HG03575 (cell line): Measurements from ENCODE around the gene SMYD1.

Source experiments
- ATAC-seq: cut with Tn5 transposase; IDR thresholded peaks from one replicate; pipeline ENCODE4 v1.9.1; 2021; ENCODE audit not compliant: unreplicated experiment, insufficient number of reproducible peaks, low FRiP score; ENCODE audit errors: extremely low read depth

SMYD1 gene

DNA sequence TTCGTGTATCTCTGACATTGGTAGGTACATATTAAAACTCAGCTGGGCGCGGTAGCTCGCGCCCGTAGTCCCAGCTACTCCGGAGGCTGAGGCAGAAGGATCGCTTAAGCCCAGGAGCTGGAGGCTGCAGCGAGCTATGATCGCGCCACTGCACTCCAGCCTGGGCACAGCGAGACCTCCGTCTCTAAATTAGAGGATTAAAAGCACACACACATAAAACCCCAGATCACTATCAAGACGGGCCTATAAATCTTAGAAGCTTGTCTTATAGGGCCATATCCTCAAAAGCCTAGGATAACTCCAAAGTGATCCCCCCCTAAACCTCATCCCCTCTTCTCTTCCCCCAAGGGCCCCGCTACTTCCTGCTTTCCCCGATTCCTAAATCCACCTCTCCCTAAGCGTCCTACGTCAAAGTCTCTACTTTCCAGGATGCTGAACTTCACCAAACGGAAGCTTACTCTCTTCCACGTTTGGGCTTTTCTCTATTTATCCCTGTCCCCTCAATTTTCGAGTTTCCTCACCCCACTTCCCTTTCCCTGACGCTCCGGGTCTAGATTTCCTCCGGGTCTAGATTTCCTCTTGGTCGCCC is 12.7 kb upstream of the SMYD1 start:
- ATAC-seq, result no peak

DNA sequence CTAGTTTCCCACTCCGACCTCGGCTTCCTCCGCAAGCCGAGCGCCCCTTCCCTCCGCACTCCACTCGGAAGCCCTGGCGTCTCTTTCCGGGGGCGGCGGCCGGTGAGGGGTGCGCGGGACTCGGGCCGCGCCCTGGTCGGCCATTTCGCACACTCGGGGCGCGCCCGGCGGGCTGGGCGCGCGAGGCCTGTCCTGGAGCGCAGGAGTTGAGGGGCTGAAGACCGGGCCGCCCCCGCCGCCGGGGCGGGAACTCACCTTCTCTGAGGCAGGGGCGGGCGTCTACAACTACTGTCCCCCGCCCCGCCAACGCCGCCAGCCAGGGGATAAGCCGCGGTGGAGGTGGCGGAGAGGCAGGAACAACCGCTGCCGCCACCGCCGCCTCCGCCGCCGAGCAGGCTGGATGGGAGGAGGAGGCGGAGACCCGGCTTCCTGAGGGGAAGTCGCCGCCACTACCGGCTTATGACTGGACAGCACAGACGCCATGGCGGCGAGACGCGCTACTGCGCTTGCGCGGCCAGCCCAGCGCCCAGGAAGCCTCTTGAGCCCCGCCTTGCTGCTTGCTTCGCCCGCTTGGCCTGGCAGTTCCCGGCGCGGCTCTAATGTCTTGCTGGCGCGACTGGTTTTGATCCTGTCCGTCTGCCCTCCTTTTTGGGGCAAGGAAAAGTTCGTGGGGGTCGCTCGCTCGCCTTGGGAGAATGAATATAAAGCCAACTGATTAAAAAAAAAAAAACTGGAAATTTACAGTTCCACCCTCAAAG is 12.1 kb upstream of the SMYD1 start, which contains the start of gene KRCC1:
Gene KRCC1, minus strand, starts transcription at position 413 of the 758 bp plus-strand sequence. CDS start 27,220 bp downstream, outside the sequence.
- peak; percentile 55 for ATAC-seq

DNA sequence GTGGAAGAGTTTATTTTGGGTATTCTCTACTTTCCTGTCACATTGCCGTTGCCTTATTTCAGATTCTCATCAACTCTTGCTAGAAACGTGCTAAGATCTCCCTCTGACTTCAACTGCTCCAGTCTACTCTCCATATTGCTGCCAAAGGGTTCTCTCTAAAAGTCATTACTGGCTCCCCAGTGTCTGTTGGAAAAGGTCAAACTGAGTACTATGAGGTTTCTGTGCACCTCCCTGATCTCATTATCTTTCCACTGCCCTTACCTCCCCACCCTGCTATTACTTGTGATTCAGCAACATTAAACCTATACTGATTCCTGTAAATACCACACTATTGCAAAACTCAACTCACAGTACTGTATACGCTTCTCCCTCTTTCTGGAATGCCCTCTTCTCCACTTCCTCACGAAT is 10.2 kb upstream of the SMYD1 start:
- ATAC-seq, result no peak

DNA sequence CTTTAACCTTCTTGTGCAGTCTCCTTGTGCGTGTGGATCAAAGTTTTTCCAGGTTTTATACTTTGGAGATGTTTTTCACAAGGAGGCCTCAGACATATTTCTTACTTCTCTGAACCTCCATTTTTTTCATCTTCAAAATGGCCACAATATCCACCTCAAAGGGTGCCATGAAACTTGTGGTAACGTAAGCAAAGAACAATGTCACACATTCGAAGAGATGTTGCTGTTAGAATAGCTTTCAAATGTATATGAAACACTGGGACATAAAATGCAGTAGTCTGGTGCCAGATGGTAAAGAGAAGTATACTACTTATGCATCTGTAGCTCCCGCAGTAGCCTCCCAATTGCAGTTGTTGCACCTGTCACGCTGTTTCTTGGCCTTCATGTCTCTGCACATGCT is 9.4 kb upstream of the SMYD1 start:
- ATAC-seq, result no peak

DNA sequence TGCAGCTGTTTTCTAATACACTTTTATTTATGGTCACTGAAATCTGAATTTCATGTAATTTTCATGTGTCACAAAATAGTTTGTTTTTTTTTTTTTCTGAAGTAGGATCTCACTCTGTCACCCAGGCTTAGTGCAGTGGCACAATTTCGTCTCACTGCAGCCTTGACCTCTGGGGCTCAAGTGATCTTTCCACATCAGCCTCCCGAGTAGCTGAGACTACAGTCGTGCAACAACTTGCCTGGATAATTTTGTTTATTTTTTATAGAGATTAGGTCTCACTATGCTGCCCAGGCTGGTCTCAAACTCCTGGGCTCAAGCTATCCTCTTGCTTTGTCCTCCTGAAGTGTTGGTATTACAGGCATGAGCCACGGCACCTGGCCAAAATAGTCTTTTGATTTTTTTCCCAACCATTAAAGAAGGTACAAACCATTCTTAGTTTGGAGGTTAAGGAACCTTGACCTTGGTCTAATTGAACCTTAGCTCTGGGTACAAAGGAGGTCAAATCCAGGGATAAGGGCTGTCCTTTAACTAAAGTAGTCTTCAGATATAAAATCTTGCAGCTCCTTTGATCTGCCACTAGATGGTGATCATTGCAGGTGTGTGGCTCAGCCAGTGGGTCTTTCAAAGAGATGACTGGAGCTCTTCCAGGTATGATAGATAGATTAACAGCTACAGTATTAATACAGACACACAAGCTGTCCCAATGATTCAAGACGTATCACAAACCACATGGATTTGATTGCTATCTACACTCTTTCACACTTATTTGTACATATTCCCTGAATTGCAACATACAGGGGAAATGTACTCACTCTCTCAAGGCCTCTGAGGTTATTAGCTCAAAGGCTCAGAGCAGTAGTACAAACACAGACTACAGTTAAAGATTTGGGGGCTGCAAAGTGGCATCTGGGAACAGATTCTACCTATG is 7.4 kb upstream of the SMYD1 start:
- ATAC-seq, result peak; percentile 45

DNA sequence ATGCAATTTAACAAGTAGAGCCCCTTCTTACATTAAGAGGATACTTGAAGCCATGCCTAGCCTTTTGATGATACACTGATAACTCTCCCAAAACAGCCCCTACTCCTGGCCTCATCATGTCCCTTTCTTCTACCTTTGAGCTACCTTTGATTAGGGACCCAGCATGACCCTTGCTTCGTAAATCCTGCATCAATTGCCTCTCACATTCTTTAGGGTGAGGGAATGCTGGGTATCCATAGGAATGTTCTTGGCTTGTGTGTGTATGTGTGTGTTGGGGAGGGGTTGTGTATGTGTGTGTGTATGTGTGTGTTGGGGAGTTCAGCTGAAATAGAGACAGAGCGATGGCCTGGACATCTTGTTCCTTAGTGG is 6.7 kb upstream of the SMYD1 start:
- ATAC-seq, result no peak

DNA sequence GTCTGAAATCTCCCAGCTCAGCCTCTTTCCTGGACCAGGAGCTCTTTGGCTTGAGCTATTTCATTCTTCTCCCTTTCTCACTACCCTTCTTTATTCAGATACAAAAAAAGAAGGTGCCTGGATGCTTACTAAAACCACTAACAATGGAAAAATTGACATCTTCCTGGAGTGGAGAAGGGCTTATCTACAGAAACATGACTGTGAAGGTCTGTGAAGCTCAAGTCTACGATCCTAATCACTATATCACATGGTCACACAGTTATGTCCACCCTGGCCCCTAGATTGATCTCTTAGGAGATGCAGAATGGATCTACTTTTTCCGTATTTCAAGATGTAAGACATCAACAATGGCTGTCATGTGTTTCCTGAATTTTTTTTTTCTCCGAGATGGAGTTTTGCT is 6.3 kb upstream of the SMYD1 start:
- no peak for ATAC-seq

DNA sequence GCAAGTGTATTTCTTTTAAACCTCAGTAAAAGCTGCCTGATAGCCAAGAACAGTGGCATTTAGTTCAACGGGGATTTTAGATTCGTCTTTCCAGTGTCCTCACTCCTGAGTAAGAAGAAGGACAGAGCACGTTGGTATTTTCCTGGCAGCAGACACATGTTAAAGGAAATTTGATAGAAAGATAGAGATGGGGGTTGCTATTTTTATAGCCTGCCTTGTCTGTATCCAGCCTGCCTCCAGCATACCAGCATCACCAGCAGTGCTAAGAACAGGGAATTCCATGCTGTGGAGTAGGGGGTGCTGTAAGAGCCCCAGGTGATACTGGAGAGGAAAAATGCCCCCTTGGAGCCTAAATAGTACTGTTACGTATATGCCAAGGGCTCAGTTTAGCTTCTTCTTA is 1.1 kb upstream of the SMYD1 start:
- no peak for ATAC-seq

DNA sequence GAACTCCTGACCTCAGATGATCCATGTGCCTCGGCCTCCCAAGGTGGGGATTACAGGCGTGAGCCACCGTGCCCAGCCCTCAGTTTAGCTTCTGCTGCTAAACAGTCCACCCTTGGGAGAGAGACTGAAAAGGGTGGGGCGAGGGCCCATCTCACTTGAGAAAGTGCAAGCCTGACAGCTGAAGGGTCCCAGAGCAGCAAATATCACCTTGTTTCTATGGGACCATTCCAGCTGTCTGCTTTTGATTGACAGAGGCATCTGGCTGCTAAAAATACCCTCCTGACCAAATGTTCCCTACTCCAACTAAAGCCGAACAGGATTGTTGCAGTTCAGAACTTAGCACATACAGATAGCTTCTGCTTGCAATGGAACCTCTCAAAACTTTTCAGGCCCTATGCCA is 436 bp upstream of the SMYD1 start:
- no peak for ATAC-seq

DNA sequence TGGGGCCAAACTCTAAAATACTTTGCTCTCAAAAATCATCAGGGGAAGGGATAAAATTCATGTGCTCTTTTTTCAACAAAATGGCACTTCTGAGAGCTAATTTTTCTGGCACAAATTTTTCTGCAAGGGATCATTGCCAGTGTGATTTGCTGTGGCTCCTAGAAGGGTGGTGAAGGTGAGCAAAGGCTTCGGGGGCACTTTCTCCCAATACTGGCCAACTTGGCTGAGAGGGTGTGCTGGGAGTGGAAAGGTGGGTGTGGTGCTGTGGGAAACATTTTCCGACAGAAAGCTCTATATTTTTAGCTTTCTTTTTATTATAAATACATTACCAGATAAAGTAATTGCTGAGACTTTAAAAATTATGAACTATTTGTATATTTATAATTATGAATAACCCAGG is 419 bp downstream of the SMYD1 start:
- ATAC-seq, result no peak

DNA sequence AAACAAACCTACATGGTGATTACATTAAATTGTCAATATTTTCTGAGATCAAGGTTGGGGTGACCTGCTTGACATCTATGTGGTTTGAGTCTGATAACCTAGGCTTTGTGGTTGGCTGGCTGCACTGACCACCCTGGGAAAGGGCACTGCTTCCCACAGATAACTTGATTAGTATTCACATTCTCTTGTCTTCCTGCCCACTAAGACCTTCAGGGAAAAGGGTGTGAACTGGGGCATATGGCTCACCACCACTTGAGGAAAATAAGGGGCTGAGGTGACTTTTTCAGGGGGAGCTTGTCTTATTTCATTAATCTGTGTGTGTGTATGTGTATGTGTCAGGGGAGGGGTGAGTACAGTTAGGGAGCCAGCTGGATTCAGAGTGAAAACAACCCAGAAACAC is 1.5 kb downstream of the SMYD1 start:
- no peak for ATAC-seq

DNA sequence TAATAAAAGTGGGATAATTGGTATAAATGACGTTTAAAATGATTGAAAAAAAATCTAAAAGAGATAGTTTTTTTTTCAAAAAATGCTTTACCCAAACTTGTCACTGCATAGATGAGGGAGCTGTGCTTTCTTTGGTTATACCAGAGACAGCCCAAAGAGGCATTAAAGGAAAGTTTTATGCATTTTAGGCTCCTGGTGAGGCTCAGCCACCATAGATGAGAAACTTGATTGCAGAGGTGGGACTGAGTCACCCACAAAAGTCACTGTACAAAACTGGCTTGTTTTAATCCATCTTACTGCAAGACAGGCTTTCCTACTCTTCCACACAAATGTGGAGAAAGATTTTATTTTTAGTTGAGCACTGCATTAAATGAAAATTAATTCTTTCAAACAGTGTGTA is 2.4 kb downstream of the SMYD1 start:
- no peak for ATAC-seq

DNA sequence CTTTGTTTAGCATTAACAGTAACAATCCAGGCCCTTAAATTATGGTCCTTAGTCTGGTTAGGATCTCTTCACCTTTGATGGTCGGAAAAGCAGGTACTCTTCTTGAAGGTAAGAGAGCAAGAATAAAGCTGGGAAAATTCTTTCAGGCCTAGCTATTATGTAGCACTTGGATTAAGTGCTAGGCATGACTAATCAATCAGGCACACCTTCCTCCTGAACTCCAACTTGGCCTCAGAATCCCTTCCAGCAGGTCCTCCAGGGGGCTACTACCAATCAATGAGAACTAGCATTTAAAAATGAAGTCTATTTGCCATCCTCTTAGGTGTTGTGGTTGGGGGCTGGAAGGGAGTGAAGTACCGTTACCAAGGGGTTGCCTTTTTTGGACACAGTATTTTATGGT is 3.7 kb downstream of the SMYD1 start:
- ATAC-seq, result no peak

DNA sequence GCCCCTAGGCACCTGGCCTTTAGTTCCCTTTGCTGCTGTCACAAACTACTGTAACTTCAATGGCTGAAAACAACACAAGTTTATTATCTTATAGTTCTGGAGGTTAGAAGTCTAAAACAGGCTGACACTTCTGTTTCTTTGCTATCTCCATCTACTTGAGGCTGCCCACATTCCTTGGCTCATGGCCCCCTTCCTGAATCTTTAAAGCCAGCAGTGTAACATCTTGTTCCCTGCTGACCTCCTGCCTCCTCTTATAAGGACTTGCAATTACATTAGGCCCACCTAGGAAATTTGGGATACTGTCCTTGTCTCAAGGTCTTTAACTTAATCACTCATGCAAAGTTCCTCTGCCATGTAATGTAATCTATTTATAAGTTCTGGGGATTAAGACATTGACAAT is 6.5 kb downstream of the SMYD1 start:
- ATAC-seq, result no peak

DNA sequence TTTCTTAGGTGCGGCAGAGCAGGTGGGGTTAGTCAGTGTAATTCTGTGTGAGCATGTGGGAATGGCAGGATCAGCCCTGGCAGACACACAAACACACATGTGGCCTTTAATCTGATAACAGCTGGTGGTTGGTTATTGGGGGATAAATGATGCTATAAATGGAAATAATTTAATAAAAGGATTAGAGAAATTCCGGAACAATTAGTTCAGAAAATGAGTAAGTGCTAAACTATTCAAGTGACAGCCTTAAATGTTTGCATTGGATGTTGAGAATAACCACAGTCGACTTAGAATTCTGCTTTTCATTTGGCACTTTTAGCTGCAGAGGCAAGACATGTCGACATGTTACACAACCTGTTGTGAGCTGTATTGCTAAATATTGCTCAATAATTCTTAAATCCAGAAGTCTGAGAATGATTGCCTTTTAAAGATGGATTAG is 7.2 kb downstream of the SMYD1 start:
- no peak for ATAC-seq

DNA sequence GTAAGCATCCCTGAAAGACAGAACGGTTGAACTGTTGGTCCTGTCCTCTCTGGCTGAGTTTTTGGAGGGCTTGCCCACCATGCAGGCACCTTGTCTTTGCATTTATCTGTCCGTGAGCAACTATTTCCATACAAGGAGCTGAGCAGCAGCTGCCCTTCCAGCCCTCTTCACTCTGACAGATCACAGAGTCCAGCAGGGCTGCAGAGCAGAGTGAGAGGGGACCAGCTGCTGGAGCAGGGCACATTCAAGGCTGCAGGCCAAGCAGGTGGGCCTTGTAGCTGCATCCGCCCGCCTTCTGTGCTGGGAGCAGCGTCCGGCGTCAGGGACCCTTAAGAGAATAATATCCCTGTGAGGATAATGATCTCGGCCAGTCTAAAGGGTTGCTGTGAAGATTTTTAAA is 9.5 kb downstream of the SMYD1 start:
- no peak for ATAC-seq

DNA sequence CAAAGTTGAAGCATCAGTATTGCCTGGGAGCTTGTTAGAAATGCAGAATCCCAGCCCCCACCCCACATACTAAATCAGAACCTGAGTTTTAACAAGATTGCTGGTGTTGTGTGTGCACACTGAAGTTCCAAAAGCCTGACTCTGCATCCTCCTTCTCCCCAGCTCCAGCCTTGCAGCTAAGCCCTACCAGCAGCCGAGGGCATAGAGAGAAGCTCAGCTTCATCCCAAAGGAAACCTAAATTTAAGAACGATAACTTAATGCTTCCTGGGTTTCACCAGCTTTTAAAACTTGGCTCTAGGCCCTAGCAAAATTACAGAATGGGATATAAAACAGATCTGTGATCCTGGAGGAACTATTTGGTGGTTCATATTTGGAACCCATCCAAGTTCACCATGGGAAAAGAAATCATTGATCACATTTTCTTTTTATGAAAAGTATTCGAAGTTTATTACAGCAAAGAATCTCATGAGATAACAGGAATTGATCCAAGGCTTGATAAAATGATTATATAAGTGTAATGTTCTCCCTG is 11.1 kb downstream of the SMYD1 start:
- no peak for ATAC-seq

DNA sequence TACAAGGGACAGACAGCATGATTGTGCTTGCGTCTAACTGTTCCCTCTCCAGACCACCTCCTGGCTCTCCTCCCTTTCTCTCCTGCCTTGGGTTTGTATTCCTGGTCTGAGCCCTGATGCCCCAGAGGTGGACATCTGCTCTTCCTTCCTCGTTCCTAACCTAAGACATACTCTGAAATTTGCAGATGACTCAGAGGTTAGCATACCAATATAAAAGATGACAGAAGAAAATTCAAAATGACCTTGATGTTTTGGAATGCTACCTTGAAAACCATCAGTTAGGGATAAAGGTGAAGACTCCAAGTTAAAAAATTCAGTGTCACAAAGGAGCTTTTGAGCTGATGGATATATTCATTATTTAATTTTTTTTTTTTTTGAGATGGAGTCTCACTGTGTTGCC is 12.9 kb downstream of the SMYD1 start:
- no peak for ATAC-seq

DNA sequence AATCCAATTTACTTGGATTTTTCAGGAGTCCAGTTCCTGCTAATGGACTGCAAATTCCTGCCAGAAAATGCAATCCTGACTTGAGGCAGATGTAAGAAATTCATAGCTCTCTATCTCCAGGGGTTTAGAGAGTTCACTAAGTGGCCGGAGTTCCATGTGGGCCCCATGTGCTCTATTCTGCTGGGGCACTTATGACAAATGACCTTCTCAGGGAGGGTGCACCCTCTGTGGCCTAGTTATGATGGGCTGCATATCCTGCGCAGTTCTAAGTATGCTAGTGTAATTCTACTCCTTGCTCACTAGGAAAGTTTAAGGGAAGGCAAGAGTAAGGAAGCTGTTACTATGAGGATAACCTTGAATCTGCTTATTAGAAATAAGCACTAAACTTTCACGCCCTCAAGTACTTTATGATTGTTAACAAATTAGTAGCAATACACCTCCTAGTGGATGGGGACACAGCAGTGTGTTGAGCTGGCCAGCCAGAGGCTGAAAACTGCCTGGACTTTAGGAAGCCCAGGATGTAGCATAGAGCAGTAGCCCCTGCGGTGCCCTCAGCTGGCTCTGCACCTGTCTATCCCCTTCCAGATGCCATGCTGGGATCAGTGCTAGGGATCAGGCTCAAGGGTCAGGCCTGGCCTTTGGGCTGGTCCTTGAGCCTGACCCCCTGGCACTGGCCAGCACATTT is 14.4 kb downstream of the SMYD1 start:
- ATAC-seq, result no peak
